NB4 (cell line): ENCODE measurements around the gene GOLGA8S.
A peak's percentile ranks its signal among the peaks of the same experiment; 100 is the strongest.
"Not testable (repeated sequence)": the region's sequence is repeated elsewhere in the genome, so short reads cannot be mapped to it uniquely, and the experiment has no call there.

Experiments
- DNase-seq: peaks from one replicate; pipeline ENCODE4 v3.0.0; 2010; ENCODE audit warnings: low read depth
- H3K4me3 ChIP-seq: one replicate; pipeline ENCODE4 v1.5.1; 2011; ENCODE audit warnings: mild to moderate bottlenecking, low read depth, low read length, moderate library complexity
- CTCF ChIP-seq: IDR thresholded peaks from one replicate; pipeline ENCODE4 v1.5.1; 2012; ENCODE audit warnings: low read depth, low read length
- MAX ChIP-seq: IDR thresholded peaks from 2 replicates; pipeline ENCODE4 v1.6.1; 2011; ENCODE audit warnings: low read depth, low read length
- MYC ChIP-seq: IDR thresholded peaks from 2 replicates; pipeline ENCODE4 v1.6.1; 2011; ENCODE audit warnings: low read depth, low read length
- POLR2A ChIP-seq: IDR thresholded peaks from 2 replicates; pipeline ENCODE4 v1.6.1; 2011; ENCODE audit warnings: mild to moderate bottlenecking; ENCODE audit not compliant: insufficient read length; ENCODE audit errors: extremely low read depth

GOLGA8S gene

GRCh38 chr15:23354448-23354847 lies at the start of gene GOLGA8S:
GOLGA8S (plus strand) TSS chr15:23354748; CDS start chr15:23354810, 62 bp downstream.
- H3K4me3 ChIP-seq, DNase-seq: not testable (repeated sequence)

- DNase-seq, result peak; percentile 48
- H3K4me3 ChIP-seq, result peak overlapping the region; percentile 75
These were observed 49.7 kb upstream of the GOLGA8S start for GRCh38 chr15:23304805-23305204.

DNA sequence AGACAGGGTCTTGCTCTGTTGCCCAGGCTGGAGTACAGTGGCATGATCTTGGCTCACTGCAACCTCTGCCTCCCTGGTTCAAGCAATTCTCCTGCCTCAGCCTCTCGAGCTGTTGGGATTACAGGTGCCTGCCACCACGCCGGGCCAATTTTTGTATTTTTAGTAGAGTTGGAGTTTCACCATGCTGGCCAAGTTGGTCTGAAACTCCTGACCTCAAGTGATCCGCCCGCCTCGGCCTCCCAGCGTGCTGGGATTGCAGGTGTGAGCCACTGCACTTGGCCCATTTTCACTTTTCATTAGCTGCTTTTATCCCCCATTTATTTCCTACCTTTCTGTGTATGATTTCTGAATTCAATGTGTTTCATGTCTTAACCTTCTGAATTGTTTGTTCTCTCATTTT lies 48.6 kb upstream of the GOLGA8S start:
- H3K4me3 ChIP-seq, result peak overlapping the region; percentile 75
- DNase-seq, result not testable (repeated sequence)

DNA sequence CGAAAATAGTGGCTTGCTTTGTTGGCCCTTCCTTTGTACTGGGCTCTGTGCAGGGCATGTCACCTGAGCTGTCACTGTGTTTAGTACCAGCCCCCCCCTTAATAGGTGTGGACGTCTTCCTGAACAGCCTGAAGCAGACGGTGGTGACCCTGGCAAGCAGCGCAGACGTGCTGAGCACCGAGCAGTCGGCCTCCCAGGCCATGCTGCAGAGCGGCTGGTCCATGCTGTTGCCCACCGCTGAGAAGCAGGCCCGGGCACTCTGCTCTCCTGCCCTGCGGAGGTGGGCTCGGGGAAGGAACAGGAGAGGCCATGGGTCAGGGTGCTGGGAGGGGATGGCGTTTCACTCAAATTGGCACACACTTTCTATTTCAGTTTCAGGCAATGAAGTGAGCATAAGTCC lies 43.3 kb upstream of the GOLGA8S start:
- not testable (repeated sequence) for DNase-seq, H3K4me3 ChIP-seq

- DNase-seq, H3K4me3 ChIP-seq: not testable (repeated sequence)
These were observed 20.5 kb upstream of the GOLGA8S start, which contains the start of gene GOLGA6L26 for GRCh38 chr15:23334096-23334495. GOLGA6L26 (minus strand) TSS chr15:23334196; CDS start chr15:23334135, 61 bp downstream.

DNA sequence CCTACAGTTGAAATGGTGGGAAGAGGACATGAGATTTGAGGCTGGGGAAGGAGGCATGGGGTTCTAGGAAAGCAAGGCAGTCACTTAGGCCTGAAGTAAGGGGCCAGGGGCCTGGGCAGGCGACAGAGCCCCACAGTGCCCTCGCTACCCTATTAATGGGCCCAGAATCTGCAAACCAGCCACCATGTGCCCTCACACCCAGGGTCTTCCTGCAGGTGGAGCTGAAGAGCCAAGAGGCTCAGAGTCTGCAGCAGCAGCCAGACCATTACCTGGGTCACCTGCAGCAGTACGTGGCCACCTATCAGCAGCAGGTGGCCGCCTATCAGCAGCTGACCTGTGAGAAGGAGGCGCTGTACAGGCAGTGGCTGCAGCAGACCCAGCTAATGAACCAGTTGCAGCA lies 8.1 kb downstream of the GOLGA8S start:
- H3K4me3 ChIP-seq, DNase-seq: not testable (repeated sequence)

- not testable (repeated sequence) for H3K4me3 ChIP-seq, DNase-seq
These were observed 9.7 kb downstream of the GOLGA8S start for GRCh38 chr15:23364261-23364660.

- DNase-seq, result no peak
- TF ChIP-seq POLR2A, result no peak
- TF ChIP-seq MAX, result no peak
- TF ChIP-seq CTCF, result no peak
- TF ChIP-seq MYC, result no peak
- H3K4me3 ChIP-seq, result no peak overlapping the region
These were observed 16.0 kb downstream of the GOLGA8S start for GRCh38 chr15:23370578-23370977.

- DNase-seq, result peak; percentile 16
- not testable (repeated sequence) for H3K4me3 ChIP-seq
These were observed 16.6 kb downstream of the GOLGA8S start for GRCh38 chr15:23371134-23371533.

- peak; percentile 4 for DNase-seq
- H3K4me3 ChIP-seq, result not testable (repeated sequence)
These were observed 17.3 kb downstream of the GOLGA8S start for GRCh38 chr15:23371868-23372267.

- DNase-seq, result peak; percentile 83
- TF ChIP-seq POLR2A (no peak), MYC (peak; percentile 26; the same call in 1 of the 2 replicates), MAX (no peak), CTCF (no peak)
These were observed 17.7 kb downstream of the GOLGA8S start for GRCh38 chr15:23372284-23372683.

GRCh38 chr15:23372891-23373600 lies 18.5 kb downstream of the GOLGA8S start:
- DNase-seq, result peak; percentile 58
- not testable (repeated sequence) for H3K4me3 ChIP-seq

More at GRCh38 chr15:23372284-23372683, 17.7 kb downstream of the GOLGA8S start:
- no peak overlapping the region for H3K4me3 ChIP-seq

DNA sequence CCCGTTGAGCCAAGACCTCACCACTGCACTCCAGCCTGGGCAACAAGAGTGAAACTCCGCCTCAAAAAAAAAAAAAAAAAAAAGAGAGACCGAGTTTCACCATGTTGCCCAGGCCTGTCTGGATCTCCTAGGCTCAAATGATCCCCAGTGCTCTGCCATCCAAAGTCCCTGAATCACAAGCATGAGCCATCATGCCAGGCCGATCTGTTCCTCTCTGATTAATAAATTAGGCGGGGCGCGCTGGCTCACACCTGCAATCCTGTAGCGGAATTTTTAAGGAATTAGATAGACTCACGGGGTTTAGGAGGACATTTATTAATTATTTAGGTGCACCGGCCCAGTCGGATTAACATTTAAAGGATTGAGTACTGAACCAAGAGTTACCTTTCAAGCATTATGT lies 19.7 kb downstream of the GOLGA8S start:
- H3K4me3 ChIP-seq, result not testable (repeated sequence)

GRCh38 chr15:23378946-23379345 lies 24.4 kb downstream of the GOLGA8S start:
- DNase-seq, H3K4me3 ChIP-seq: not testable (repeated sequence)

More for the DNA sequence above, 19.7 kb downstream of the GOLGA8S start:
- not testable (repeated sequence) for DNase-seq

- not testable (repeated sequence) for H3K4me3 ChIP-seq
These were observed 26.2 kb downstream of the GOLGA8S start for GRCh38 chr15:23380700-23381099.

GRCh38 chr15:23381192-23381591 lies 26.6 kb downstream of the GOLGA8S start:
- DNase-seq, H3K4me3 ChIP-seq: not testable (repeated sequence)

More at GRCh38 chr15:23380700-23381099, 26.2 kb downstream of the GOLGA8S start:
- DNase-seq, result not testable (repeated sequence)
